NCI-H2107 treated with DMSO at 0.1 percent for 48 hours (cell line): ENCODE measurements around the gene SS18L1.

Source experiments
- DNase-seq: peaks from one replicate; lab custom pipeline; 2025; ENCODE audit not compliant: unreplicated experiment; lab: John Stamatoyannopoulos, UW

The SS18L1 gene

DNA sequence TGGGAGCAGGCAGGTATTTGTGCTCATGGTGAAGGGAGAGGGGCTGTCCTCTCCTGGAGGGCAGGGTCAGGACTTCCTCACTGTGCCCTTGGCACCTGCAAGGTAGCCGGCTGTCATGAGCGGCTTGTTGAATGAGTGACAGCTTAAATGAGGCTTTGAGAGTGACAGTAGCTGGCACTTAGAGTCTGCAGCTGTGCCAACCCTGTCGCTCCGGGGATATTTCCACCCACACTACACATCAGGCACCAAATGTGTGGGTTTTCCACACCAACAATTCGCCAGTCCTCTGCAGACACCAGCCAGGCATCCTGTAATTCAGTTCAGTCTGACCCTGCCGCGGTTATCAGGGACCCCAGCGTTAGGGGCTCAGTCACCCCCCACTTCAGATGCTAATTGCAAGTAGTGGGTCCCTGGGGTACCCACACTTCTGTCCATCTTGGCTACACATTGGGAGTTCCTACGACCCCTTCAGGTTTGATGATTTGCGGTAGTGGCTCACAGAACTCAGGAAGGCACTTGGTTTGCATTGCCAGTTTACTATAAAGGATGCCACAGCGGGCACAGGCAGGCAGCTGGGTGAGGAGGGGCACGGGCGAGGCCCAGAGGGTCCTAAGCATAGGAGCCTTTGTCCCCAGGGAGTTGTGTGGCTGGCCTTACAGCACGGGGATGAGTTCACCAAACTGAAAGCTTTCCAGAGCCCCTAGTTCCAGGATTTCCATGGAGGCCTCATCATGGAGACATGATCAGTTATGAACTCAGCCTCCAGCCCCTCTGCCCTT lies 48.4 kb downstream of the SS18L1 start:
- no peak for DNase-seq

DNA sequence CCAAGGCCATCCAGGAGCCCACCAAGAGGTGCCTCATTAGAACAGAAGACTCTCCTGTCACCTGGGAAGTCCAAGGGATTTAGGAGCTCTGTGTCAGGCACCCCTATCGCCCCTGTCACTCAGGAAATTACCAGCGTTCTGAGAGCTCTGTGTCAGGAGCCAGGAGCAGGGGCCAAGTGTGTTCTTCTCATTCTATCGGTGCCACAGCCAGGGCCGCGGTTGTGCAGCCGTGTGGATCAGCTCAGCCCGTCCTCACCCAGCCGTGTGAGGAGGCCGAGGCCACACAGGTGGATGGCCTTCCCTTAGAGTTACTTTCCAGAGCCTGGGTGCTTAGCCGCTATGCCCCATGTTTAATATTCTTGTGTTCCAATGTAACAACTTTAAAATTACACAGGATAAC lies 49.1 kb downstream of the SS18L1 start:
- DNase-seq = no peak

DNA sequence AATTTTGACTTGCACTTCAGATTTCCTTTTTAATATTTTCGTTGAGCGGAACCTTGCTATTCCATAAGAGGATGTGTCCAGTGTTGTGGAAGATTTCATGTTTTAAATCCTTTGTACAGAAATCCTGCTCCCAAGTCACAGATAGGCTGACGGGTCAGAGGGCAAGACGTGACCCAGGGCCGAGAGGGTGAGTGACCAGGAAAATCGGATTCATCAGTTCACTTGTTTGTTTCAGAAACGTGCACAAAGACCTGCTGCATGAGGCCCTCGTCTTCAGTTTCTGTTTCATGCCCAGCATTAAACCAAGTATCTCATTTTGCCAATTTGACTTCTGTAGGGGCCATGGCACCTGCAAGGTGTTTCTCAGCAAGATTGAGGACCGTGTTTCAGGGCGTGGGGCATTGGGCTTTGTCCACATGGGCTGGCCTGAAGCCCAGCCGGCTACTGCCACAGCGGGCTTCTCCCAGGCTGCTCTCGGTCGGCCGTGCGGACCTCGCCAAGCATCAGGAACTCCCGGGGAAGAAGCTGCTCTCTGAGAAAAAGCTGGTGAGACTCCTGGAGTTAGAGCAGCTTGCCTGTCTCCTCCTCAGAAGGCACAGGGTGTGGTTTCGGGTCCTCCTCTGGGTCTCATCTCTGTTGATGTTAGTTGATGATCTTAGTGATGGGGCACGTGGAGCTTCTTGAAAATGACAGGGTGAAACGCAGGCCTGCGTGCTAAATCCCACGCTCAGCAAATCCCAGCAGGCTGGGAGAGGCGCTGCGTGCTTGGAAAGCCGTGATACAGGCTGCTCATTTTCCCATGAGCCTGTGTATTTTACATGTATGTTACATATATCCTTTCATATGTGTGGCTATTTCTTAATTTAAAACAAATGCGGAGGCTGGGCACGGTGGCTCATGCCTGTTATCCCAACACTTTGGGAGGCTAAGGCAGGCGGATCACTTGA lies 49.8 kb downstream of the SS18L1 start:
- no peak for DNase-seq

DNA sequence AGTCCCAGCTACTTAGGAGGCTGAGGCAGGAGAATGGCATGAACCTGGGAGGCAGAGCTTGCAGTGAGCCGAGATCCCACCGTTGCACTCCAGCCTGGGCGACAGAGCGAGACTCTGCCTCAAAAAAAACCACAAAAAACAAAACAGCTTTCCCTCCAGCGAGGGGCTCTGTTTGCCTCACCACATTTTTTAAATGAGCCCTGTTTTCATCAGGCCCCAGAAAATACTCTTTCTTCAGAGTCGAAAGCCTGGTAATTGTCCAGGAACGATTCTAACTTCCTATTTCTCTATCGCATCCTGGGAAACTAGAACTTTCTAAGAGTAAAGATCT lies 51.5 kb downstream of the SS18L1 start:
- no peak for DNase-seq

DNA sequence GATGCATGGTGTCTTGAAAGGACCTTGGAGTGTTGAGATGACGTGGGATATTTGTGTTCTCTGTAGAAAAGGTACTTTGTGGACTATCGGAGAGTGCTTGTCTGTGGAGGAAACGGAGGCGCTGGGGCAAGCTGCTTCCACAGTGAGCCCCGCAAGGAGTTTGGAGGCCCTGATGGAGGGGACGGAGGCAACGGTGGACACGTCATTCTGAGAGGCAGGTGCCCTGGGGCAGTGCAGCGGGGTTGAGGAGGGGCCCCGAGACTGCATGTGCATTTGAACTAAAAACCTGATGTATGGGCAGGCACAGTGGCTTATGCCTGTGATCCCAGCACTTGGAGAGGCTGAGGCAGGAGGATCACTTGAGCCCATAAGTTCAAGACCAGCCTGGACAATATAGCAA lies 52.2 kb downstream of the SS18L1 start:
- DNase-seq = no peak

DNA sequence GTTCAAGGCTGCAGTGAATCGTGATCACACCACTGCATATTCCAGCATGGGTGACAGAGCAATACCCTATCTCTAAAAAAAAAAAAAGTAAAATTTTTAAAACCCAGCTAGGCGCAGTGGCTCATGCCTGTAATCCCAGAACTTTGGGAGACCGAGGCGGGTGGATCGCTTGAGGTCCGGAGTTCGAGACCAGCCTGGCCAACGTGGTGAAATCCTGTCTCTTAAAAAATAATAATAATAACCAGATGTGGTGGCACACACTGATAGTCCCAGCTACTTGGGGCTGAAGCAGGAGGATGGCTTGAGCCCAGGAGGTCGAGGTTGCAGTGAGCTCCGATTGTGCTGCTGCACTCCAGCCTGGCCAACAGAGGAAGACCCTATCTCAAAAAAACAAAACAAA lies 52.7 kb downstream of the SS18L1 start:
- no peak for DNase-seq

DNA sequence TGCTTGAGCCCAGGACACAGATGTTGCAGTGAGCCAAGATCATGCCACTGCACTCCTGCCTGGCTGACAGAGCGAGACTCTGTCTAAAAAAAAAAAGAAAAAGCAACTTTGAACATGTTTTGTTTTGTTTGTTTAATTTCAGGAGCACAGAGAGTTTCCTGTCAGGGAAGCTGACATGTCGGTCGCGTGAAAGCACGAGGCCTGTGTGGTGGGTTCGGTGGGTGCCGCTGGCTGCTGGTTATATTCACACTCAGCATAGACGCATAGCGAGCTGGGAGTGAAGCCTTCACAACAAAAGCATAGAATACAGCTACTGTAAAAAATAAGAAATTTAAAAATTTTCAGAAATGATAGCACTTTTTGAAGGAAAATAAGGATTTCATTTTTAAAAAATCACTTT lies 53.7 kb downstream of the SS18L1 start:
- DNase-seq = no peak

DNA sequence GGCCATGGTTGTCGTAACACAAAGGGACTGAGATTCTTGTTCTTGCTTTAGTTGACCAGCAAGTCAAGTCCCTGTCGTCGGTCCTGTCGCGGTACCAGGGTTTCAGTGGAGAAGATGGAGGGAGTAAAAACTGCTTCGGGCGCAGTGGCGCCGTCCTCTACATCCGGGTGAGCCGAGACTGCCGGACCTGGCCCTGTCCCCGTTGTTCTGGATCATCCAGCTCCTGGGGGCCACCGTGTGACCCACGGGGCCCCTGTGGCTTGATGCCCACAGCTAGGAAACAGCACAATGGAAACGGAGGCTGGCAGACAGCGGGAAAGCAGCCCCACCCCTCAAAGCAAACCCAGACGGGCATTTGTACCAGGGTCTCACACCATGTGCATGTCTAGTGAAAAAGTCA lies 54.2 kb downstream of the SS18L1 start:
- no peak for DNase-seq

DNA sequence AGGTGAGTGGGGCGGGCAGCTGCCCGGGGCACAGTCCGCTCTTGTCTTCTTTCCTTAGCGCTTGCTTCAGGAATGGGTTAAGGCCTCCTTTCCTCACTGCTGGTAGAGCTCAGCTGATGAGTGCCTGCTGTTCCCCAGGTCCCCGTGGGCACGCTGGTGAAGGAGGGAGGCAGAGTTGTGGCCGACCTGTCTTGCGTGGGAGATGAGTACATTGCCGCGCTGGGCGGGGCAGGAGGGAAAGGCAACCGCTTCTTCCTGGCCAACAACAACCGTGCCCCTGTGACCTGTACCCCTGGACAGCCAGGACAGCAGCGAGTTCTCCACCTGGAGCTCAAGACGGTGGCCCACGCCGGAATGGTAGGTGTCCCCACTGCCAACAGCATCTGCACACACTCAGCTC lies 54.9 kb downstream of the SS18L1 start:
- no peak for DNase-seq

DNA sequence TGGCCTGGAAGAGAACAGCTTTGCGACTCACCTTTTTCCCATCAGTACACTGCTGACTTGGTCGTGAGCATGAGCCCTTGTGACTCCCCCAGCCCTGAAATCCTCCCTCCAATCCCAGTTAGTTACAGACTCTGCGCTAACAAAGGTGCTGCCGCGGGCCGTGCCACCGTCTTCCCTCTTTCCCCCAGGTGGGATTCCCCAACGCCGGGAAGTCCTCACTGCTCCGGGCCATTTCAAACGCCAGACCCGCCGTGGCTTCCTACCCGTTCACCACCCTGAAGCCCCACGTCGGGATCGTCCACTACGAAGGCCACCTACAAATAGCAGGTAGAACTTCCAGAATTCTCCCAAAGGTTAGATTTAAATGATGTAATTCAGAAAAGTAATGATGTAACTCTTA lies 55.4 kb downstream of the SS18L1 start:
- no peak for DNase-seq

DNA sequence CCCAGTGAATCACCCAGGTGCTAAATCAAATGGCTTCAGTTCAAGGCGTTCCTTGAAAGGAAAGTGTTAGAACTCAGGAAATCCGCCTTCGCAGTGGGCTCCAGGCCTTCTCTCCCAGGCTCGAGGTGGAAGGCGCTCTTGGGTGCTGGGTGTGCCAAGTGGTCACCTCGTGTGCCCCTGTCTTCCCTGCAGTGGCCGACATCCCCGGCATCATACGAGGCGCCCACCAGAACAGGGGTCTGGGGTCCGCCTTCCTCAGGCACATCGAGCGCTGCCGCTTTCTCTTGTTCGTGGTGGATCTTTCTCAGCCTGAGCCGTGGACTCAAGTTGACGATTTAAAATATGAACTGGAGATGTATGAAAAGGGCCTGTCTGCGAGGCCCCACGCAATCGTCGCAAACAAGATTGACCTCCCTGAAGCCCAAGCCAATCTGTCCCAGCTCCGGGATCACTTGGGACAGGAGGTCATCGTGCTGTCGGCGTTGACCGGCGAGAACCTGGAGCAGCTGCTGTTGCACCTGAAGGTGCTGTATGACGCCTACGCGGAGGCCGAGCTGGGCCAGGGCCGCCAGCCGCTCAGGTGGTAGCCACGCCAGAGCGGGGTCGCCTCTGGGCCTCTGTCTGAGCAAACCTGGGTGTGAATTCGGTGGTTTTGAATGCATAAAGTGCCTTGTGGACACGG lies 57.1 kb downstream of the SS18L1 start:
- DNase-seq = no peak

DNA sequence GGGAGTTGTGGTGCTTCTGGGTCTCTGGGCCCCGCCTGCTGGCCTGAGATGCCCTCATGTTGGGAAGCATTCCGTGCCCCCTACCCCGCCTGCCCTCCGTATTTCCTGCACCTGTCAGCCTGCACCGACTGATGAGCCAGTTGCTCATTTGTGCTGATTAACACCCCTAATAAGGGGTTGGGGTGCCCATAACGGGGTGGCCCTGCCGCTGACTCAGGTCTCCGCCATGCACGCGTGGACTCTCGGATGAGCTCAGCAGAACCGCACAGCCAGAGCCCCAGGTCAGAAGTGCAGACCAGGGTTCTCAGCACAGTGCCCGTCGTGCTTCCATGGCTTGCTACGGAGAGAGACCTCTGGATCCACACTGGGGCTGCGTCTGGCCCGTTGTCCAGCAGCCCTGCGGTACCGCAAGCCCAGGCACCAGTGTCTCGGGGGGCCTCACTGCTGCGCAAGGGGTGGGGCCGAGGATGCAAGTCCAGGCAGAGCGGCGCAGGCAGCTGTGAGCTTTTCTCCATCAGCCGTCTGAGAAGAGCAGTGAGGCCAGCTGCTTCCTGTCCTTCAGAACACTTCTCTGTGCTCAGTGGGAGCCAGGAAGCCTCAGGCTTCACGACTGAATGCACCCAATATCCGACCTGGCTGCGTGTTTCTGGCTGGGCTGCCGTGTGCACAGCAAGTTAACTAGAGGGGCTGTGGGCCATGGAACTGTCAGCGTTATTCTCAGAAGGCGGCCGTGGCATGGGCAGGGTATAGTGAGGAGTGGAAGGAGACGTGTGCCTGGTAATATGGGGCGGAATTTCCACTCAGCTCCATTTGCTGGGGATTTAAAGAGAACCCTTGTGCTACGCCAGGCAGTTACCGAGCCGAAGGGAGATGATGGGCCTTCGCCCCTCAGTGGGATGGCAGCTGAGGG lies 57.9 kb downstream of the SS18L1 start:
- DNase-seq = peak; percentile 28

DNA sequence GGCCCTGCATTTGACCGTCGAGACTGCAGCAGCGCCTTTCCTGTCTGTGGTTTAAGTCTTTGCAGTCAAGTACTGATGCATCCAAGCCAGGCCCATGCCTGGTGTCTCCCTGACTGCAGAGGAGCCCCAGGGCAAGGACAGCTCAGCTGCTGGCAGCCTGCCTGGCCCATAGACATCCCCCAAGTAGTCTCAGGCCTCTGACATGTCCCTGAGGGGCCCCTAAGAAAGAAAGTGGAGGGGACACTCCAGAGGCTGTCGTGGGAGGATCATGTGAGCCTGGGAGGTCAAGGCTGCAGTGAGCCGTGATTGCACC lies 58.5 kb downstream of the SS18L1 start:
- no peak for DNase-seq

DNA sequence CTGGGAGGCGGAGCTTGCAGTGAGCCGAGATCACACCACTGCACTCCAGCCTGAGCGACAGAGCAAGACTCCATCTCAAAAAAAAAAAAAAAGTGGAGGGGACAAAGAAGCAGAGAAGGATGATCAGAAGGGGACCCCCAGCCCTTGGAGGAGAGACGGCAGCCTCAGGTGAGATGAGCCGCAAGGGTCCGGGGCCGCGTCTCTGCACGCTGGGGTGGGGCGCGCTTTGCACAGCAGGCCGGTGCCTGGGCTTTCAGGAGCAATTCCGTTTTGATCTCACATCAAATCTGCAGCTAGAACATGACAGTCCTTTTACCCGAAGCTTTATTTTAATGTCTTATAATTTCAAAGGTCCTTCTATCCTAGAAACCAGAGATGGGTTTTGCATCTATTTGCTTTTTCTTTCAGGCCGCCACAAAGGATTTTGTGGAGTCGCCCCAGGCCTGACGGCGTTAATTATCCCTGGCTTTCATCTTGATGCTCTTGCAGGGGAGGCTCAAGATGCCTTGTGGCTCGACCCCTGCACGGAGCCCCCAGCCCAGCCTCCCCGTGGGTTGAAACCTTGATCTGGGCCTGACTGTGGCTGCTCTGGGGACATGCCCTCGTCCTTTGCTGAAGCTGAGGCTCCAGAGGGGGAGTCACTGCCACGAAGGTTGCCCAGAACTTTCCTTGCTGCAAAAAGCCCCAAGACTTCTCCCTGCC lies 59.3 kb downstream of the SS18L1 start:
- DNase-seq = no peak

DNA sequence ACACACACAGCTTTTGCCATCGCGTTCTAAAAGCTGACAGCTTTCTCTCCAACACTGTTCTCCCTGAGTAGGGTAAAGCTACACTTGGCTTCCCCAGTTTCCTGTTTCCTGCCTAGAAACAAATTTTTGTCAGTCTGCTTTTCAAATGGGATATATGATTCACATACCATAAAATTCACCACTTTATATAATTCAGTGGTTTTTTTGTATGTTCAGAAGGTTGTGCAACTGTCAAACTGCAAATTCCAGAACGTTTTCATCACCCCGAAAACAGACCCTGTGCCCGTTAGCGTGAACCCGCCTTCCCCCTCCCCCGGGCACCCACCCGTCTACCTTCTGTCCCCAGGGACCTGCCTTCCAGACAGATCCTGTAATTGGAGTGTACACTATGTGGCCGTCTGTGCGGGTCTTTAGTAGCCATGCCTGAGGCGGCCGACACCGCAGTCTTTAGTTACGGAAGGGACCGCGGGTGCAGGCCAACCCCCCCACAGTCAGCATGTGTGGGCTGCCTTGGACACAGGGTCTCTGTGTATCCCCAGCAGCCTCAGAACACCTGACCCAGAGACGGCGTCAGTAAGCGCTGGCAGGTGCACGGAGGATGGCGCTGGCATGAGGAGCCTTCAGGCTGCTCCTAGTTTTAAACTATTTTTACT lies 59.9 kb downstream of the SS18L1 start:
- DNase-seq = peak; percentile 45

DNA sequence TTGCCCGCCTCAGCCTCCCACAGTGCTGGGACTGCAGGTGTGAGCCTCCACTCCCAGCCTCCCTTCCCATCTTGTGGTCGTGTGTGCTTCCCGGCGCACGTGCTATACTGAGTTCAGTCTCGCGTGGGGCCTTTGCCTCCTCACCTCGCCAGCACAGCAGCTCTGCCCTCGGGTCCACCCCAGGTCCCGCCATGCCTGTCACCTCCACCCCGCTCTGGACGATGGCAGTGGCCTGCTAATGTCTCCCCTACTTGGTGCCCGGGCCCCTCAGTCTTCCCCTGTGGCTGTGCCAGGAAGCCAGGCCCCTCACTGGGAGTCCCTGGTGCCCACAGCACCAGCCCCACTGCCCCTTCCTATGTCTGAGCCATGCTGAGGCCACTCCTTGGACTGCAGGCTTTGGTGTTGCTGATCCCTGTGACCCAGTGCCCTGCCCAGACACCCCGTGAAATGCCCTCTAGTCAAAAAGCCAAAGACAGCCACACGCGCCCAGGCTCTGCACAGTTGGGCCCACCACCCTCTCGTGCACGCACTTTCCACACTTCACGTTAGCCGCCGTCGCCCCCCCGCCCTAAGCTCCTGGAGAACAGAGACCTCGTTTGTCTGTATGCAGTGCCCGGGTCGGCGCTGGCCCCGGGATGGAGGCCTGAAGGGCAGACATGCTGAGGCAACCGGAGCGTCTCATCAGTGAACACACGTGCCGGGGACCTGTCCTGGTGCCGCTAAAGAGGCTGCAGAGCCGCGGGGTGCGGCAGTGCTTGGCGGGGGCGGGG lies 62.2 kb downstream of the SS18L1 start:
- no peak for DNase-seq

DNA sequence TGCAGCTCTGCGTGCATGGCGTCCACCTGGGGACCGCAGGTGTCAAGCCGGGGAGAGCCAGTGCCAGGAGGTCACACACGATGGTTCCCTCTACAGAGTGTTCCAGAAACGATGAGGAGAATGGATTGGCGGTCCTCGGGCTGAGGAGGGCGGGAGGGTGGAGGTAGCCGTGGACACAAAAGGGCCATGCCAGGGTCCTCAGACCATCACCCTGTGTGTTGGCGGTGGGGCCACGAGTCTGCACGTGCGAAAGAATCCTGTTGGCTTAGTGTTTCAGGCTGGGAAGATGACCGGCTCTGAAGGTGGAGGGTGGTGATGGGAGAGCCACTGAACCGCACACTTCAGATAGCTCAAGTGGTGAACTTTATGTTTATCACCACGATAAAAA lies 62.8 kb downstream of the SS18L1 start:
- DNase-seq = no peak

DNA sequence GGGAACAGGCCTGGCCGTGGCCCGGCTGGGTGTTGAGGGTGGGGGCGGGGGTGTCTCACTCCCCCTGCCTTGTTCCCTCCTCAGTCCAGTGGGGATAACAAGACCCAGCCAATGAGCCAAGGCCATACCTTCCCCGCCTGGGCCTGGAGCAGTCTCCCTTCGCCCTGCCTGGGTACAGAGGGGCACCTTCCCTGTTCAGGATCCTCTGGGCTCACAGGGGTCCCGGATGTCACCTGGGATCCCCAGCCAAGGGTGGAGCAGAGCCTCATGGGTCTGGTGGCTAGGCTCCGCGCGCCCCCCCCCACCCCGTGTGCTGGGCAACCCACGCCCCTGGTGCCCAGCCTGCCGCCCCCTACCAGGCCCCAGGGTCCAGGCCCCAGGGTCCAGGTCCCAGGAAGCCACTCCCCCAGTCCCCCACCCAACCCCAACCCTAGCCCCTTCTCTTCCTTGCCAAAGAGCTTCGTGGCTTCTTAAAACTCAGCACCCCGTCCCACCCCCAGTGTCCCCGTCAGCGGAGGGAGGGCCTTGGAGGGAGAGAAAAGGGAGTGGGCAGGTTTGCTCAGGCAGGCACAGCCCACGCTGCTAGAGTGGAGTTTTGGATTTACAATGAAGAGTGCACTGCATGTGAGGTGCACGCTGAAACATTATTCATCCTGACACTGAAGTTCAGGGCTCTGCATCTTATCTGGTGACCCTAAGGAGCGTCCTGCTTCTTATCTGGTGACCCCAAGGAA lies 64.7 kb downstream of the SS18L1 start:
- no peak for DNase-seq
